ENCODE data around the gene TSPAN18. TPM values are rescaled to one million over a fixed set of nuclear protein-coding genes. Genes with fewer than 3 reads are reported as not detected.

TSPAN18 gene
- total RNA-seq, 1 experiment from 2014 or later, result 1.8 TPM

DNA sequence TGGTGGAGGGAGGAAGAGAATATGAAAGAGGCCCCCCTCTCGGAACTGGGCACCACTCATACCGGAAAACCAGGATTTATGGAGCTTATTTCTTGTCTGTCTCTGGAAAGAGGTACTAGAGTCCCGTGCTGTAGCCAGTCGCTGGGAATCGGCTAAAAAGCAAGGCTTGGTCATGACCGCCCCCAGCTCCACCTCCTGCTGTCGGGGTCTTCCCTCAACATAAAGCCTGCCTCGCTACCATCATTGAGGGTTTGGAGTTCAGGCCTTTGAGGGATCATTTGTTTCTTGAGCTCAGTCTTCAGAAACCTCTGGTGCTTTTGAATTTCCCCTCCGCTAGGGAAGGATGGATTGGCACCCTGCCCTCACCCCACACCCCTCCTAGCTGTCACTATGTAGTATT lies 97.1 kb downstream of the TSPAN18 start:
- no peak overlapping the region for H2AFZ ChIP-seq (ENCODE audit: low read length)
- H3K4me1 ChIP-seq (ENCODE audit: low read length), result no peaks in the 10 kb centered on the region
- no peak overlapping the region for H3K4me2 ChIP-seq (ENCODE audit: low read depth, low read length, poor library complexity, severe bottlenecking)
- H3K27ac ChIP-seq (ENCODE audit: low read length), result no peak overlapping the region
- no peaks in the 10 kb centered on the region for H3K9me3 ChIP-seq (ENCODE audit: low read length)
- no peaks in the 10 kb centered on the region for H3K27me3 ChIP-seq (ENCODE audit: low read length)
- no peak overlapping the region for H3K9ac ChIP-seq (ENCODE audit: low read length)
- no peaks in the 10 kb centered on the region for H4K20me1 ChIP-seq (ENCODE audit: insufficient read depth, low read depth, low read length)
- no peak for DNase-seq
- H3K9me2 ChIP-seq (replicated peaks; ENCODE audit: insufficient read depth, low read length), result no peaks in the 10 kb centered on the region
- no peak overlapping the region for H3K4me3 ChIP-seq (ENCODE audit: low read length)
- no peaks in the 10 kb centered on the region for H3K79me2 ChIP-seq (ENCODE audit: low read length)
- no peaks in the 10 kb centered on the region for H3K36me3 ChIP-seq (ENCODE audit: insufficient read depth, low read length)

DNA sequence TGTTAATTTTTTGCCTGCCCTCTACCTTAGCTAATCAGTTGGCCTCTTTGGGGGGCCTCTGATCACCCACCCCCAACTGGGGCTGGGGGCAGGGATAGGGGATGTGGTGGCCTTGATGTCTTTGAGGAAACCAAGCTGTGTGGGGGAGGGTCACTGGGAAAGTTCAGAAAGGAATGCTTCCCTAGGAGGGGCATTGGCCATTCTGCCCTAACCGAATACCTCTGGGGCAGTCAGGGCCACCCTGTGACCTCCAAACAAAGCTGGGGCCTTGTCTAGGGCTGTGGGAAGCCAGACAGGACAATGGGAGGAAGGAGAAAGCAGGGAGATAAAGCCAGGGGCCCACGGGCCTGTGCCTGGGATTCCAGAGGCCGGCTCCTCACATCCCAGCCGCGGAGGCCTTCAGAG lies 97.5 kb downstream of the TSPAN18 start:
- Histone ChIP-seq H3K4me2 (ENCODE audit: low read depth, low read length, poor library complexity, severe bottlenecking) (no peak overlapping the region), H2AFZ (ENCODE audit: low read length) (no peak overlapping the region), H4K20me1 (ENCODE audit: insufficient read depth, low read depth, low read length) (no peaks in the 10 kb centered on the region), H3K79me2 (ENCODE audit: low read length) (no peaks in the 10 kb centered on the region), H3K27ac (ENCODE audit: low read length) (no peak overlapping the region), H3K9ac (ENCODE audit: low read length) (no peak overlapping the region), H3K4me1 (ENCODE audit: low read length) (no peaks in the 10 kb centered on the region), H3K4me3 (ENCODE audit: low read length) (no peak overlapping the region), H3K27me3 (ENCODE audit: low read length) (no peaks in the 10 kb centered on the region), H3K36me3 (ENCODE audit: insufficient read depth, low read length) (no peaks in the 10 kb centered on the region), H3K9me2 (replicated peaks; ENCODE audit: insufficient read depth, low read length) (no peaks in the 10 kb centered on the region), H3K9me3 (ENCODE audit: low read length) (no peaks in the 10 kb centered on the region)
- DNase-seq, result no peak

DNA sequence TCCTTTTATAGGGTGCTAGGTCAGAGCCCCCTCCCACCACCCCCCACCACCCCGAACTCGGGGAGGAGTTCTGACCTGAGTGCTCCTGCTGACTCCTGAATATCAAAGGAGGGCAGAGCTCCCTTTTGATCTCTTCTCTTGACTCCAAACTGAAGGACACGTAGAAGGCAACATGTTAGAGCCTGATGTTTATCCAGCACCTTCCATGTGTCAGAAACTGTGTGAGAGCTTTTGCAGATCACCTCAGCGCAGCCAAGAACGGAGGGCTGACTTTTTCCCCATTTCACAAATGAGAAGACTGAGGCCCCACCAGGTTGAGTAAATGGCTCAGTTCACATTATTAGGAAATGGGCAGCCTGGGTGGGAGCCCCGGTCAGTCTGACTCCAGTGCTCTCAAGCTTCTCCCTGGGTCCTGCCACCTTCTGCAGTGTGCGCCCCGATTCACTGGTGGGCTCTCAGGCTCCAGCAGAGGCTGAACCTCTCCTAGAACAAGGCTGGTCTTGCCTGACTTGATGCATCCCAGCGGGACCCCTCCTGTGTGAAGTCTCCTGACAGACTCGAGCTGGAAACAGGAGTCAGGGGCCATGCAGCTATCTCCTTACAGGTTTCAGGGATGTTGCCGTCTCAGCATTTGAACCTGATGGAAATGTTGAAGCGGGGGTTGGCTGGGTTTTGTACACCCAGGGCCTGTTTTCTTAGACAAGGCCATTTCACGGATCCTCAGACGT lies 98.5 kb downstream of the TSPAN18 start:
- DNase-seq, result no peak
- H3K27ac ChIP-seq (ENCODE audit: low read length), result no peak overlapping the region
- H3K79me2 ChIP-seq (ENCODE audit: low read length), result no peaks in the 10 kb centered on the region
- no peaks in the 10 kb centered on the region for H3K4me1 ChIP-seq (ENCODE audit: low read length)
- H3K36me3 ChIP-seq (ENCODE audit: insufficient read depth, low read length), result no peaks in the 10 kb centered on the region
- H4K20me1 ChIP-seq (ENCODE audit: insufficient read depth, low read depth, low read length), result no peaks in the 10 kb centered on the region
- no peak overlapping the region for H3K9ac ChIP-seq (ENCODE audit: low read length)
- no peak overlapping the region for H2AFZ ChIP-seq (ENCODE audit: low read length)
- no peaks in the 10 kb centered on the region for H3K9me3 ChIP-seq (ENCODE audit: low read length)
- H3K27me3 ChIP-seq (ENCODE audit: low read length), result no peaks in the 10 kb centered on the region
- H3K4me2 ChIP-seq (ENCODE audit: low read depth, low read length, poor library complexity, severe bottlenecking), result no peak overlapping the region
- no peaks in the 10 kb centered on the region for H3K9me2 ChIP-seq (replicated peaks; ENCODE audit: insufficient read depth, low read length)
- H3K4me3 ChIP-seq (ENCODE audit: low read length), result no peak overlapping the region

DNA sequence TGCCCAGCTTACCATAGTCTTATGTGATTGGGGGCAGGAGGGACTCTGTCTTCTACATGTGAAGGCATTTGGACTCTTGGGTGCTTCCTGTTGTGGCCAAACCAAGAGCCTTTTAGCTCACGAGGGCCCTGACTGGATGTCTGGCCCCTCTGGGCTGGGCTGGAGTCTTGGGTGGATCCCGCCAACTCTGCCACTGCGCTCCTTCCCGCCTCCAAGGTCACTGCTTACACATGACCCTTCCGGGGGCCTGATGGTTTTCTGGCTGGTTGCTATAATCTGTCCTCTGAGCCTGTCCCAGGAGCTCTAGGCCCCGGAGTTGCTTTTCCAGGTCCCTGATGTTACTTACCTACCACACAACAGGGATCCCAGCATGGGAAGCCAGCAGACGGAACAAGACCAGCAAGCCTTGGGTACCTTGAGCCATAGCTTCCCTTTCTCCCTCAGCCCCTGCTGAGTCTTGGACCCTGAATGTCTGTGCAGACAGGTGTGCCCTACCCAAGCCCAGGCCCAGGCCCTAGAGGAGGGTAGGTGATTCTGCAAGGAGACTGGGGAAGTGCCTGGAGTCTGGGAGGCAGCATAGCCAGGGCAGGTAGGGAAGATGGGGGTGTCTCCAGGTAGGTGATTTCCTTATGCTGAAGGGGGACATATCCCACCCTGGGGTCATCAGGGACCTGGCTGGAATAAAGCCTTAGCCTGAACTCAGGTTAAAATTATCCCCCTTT lies 100.3 kb downstream of the TSPAN18 start:
- Histone ChIP-seq H3K79me2 (ENCODE audit: low read length) (no peaks in the 10 kb centered on the region), H3K4me2 (ENCODE audit: low read depth, low read length, poor library complexity, severe bottlenecking) (no peak overlapping the region), H3K4me3 (ENCODE audit: low read length) (no peak overlapping the region), H3K4me1 (ENCODE audit: low read length) (no peaks in the 10 kb centered on the region), H3K36me3 (ENCODE audit: insufficient read depth, low read length) (no peaks in the 10 kb centered on the region), H3K9me2 (replicated peaks; ENCODE audit: insufficient read depth, low read length) (no peaks in the 10 kb centered on the region), H3K9ac (ENCODE audit: low read length) (no peak overlapping the region), H3K27me3 (ENCODE audit: low read length) (no peaks in the 10 kb centered on the region), H3K27ac (ENCODE audit: low read length) (no peak overlapping the region), H2AFZ (ENCODE audit: low read length) (no peak overlapping the region), H3K9me3 (ENCODE audit: low read length) (no peaks in the 10 kb centered on the region), H4K20me1 (ENCODE audit: insufficient read depth, low read depth, low read length) (no peaks in the 10 kb centered on the region)
- no peak for DNase-seq

DNA sequence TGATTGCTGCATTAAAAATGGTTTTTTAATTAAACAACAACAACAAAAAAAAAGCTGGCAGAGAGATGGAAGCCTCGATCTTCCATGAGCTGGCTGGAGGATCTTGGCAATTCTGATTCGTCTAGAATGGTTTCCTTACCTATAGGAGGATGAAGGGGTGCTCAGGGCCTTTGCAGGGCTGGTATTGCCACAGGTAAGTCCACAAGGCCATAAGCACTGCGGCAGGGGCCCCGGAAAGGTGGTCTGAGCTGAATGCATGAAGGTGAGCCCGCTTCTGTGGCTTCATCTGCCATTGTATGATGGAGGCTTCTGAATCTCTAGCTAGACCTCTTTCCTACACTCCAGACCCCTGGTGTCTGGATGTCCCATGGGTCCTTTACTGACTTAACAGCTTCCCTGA lies 101.5 kb downstream of the TSPAN18 start:
- Histone ChIP-seq H3K27me3 (ENCODE audit: low read length) (no peaks in the 10 kb centered on the region), H2AFZ (ENCODE audit: low read length) (no peak overlapping the region), H3K36me3 (ENCODE audit: insufficient read depth, low read length) (no peaks in the 10 kb centered on the region)

DNA sequence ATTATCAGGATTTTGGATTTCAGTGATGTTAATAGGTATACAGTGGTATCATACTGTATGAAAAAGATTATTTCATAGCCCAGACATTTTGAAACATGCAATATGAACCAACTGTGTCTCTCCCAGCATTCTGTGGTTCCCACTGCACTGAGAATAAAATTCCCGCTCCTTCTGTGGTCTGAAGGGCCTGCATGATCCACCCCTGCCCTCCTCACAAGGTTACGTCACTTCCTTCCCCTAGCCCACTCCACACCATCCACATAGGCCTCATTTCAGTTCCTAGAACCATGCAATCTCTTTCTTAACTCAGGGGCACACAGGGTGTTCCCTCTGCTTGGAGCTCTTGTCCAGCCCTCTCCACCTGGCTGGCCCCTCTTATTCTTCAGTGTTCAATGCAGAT lies 103.1 kb downstream of the TSPAN18 start:
- no peak for DNase-seq
- Histone ChIP-seq H3K9me3 (ENCODE audit: low read length) (no peaks in the 10 kb centered on the region), H3K4me2 (ENCODE audit: low read depth, low read length, poor library complexity, severe bottlenecking) (no peak overlapping the region), H3K27me3 (ENCODE audit: low read length) (no peaks in the 10 kb centered on the region), H3K9me2 (replicated peaks; ENCODE audit: insufficient read depth, low read length) (no peaks in the 10 kb centered on the region), H3K27ac (ENCODE audit: low read length) (no peak overlapping the region), H2AFZ (ENCODE audit: low read length) (no peak overlapping the region), H3K4me3 (ENCODE audit: low read length) (no peak overlapping the region), H3K36me3 (ENCODE audit: insufficient read depth, low read length) (no peaks in the 10 kb centered on the region), H3K79me2 (ENCODE audit: low read length) (no peaks in the 10 kb centered on the region), H3K4me1 (ENCODE audit: low read length) (no peaks in the 10 kb centered on the region), H4K20me1 (ENCODE audit: insufficient read depth, low read depth, low read length) (no peaks in the 10 kb centered on the region), H3K9ac (ENCODE audit: low read length) (no peak overlapping the region)

More for the DNA sequence above, 101.5 kb downstream of the TSPAN18 start:
- Histone ChIP-seq H3K79me2 (ENCODE audit: low read length) (no peaks in the 10 kb centered on the region), H3K4me1 (ENCODE audit: low read length) (no peaks in the 10 kb centered on the region), H3K9me2 (replicated peaks; ENCODE audit: insufficient read depth, low read length) (no peaks in the 10 kb centered on the region), H3K9ac (ENCODE audit: low read length) (no peak overlapping the region), H4K20me1 (ENCODE audit: insufficient read depth, low read depth, low read length) (no peaks in the 10 kb centered on the region), H3K27ac (ENCODE audit: low read length) (no peak overlapping the region), H3K4me2 (ENCODE audit: low read depth, low read length, poor library complexity, severe bottlenecking) (no peak overlapping the region), H3K4me3 (ENCODE audit: low read length) (no peak overlapping the region), H3K9me3 (ENCODE audit: low read length) (no peaks in the 10 kb centered on the region)
- no peak for DNase-seq

DNA sequence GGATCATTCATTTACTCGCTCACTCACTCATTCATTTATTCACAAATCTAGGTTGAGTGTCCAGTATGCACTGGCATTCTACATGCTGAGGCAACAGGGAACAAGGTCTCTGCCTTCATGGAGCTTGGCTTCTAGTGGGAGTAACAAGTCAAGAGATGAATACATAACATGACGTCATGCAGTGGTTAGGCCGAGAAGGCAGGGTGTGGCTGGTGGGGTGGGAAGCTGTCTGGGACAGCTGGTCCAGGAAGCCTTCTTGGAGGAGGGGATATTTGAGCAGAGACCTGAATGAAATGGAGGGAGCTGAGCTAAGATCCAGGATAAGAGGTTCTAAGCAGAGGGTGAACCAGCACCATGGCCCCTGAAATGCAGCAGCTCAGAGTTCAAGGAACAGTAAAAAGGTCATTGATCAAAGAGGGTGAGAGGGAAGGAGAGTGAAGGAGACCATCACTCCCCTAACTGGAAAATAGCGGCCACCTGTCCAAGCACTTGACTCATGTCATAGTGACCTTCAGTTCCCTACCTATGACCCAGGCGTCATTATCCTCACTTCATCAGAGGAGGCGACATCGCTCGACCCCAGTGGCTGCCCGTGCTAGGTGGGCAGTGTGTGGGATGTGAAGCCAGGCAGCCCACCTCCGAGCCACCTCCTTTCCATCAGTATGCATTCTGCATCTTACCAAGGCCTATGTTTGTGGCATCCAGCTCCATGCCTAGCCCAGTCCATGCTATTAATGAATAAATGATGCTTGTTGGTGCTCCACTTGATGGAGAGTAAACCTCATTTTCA lies 105.0 kb downstream of the TSPAN18 start:
- Histone ChIP-seq H3K9me2 (replicated peaks; ENCODE audit: insufficient read depth, low read length) (no peaks in the 10 kb centered on the region), H4K20me1 (ENCODE audit: insufficient read depth, low read depth, low read length) (no peaks in the 10 kb centered on the region), H3K9ac (ENCODE audit: low read length) (no peak overlapping the region), H3K27ac (ENCODE audit: low read length) (no peak overlapping the region), H3K27me3 (ENCODE audit: low read length) (no peaks in the 10 kb centered on the region), H3K4me3 (ENCODE audit: low read length) (no peak overlapping the region), H3K9me3 (ENCODE audit: low read length) (no peaks in the 10 kb centered on the region), H3K79me2 (ENCODE audit: low read length) (no peaks in the 10 kb centered on the region), H3K4me2 (ENCODE audit: low read depth, low read length, poor library complexity, severe bottlenecking) (no peak overlapping the region), H3K36me3 (ENCODE audit: insufficient read depth, low read length) (no peaks in the 10 kb centered on the region), H3K4me1 (ENCODE audit: low read length) (no peaks in the 10 kb centered on the region), H2AFZ (ENCODE audit: low read length) (no peak overlapping the region)
- no peak for DNase-seq

DNA sequence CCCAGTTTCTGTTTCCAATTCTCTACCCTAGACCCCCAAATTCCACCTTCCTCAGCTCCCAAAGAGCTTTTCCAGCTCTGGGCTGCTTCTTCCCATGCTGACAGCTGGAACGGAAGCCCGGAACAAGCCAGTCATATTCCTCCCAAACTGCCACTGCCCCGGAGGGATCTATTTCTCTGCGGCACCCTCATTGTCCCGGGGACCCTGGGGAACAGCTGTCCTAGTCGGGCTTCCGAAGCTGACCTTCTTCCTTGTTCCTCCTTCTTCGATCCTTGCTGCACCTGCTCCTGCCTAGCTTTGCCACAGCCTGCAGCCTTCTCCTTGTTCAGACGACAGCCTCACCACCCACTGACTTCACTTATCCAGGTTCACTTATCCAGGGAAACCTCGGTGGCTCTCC lies 105.7 kb downstream of the TSPAN18 start:
- Histone ChIP-seq H3K9me3 (ENCODE audit: low read length) (no peaks in the 10 kb centered on the region), H3K27me3 (ENCODE audit: low read length) (no peaks in the 10 kb centered on the region), H2AFZ (ENCODE audit: low read length) (no peak overlapping the region), H3K4me2 (ENCODE audit: low read depth, low read length, poor library complexity, severe bottlenecking) (no peak overlapping the region), H3K4me1 (ENCODE audit: low read length) (no peaks in the 10 kb centered on the region), H3K9ac (ENCODE audit: low read length) (no peak overlapping the region), H3K4me3 (ENCODE audit: low read length) (no peak overlapping the region), H3K9me2 (replicated peaks; ENCODE audit: insufficient read depth, low read length) (no peaks in the 10 kb centered on the region), H3K36me3 (ENCODE audit: insufficient read depth, low read length) (no peaks in the 10 kb centered on the region), H3K79me2 (ENCODE audit: low read length) (no peaks in the 10 kb centered on the region), H4K20me1 (ENCODE audit: insufficient read depth, low read depth, low read length) (no peaks in the 10 kb centered on the region), H3K27ac (ENCODE audit: low read length) (no peak overlapping the region)
- no peak for DNase-seq

Measured in Karpas-422 (cell line).